Heart left ventricle (tissue), 16 donors: Measurements from ENCODE around the gene RIPK1. TPM values are rescaled to one million over a fixed set of nuclear protein-coding genes. Genes with fewer than 3 reads are reported as not detected.

Experiments
- ATAC-seq, 4 donors: fragments of 200-7000 bp; cut with Tn5 transposase; one replicate each; pipeline ENCODE4 v1.9.1; 2020 to 2022; ENCODE audit warnings: moderate library complexity in 4 of 4, mild to moderate bottlenecking in 3 of 4, moderate number of reproducible peaks in 1 of 4
- DNase-seq, 5 donors: peaks; one replicate each; pipeline ENCODE4 v3.0.0-alpha.2; 2020
- H3K27ac ChIP-seq, 12 donors: fragments of 200-600 bp; sonication (generic) in 4 of 12; one replicate each; pipeline versions ENCODE4 v1.5.0 to v1.8.0; 2016 to 2022; ENCODE audit warnings: mild to moderate bottlenecking in 2 of 12
- H3K27me3 ChIP-seq, 9 donors: fragments of 200-600 bp; sonication (generic) in 2 of 9; one replicate each; pipeline versions ENCODE4 v1.5.1 to v1.8.0; 2016 to 2022; ENCODE audit warnings: mild to moderate bottlenecking in 3 of 9
- H3K36me3 ChIP-seq, 9 donors: fragments of 200-600 bp; sonication (generic) in 2 of 9; one replicate each; pipeline versions ENCODE4 v1.5.0 to v1.8.0; 2018 to 2022; ENCODE audit warnings: mild to moderate bottlenecking in 2 of 9
- H3K4me1 ChIP-seq, 12 donors: fragments of 200-600 bp; sonication (generic) in 4 of 12; one replicate each; pipeline versions ENCODE4 v1.5.0 to v1.8.0; 2016 to 2022; ENCODE audit warnings: mild to moderate bottlenecking in 3 of 12
- H3K4me3 ChIP-seq, 12 donors: fragments of 200-600 bp; sonication (generic) in 4 of 12; one replicate each; pipeline versions ENCODE4 v1.5.0 to v1.8.0; 2017 to 2022; ENCODE audit warnings: mild to moderate bottlenecking in 9 of 12, moderate library complexity in 4 of 12
- H3K9me3 ChIP-seq, 12 donors: fragments of 200-600 bp; sonication (generic) in 4 of 12; one replicate each; pipeline versions ENCODE4 v1.5.0 to v1.8.0; 2016 to 2022; ENCODE audit warnings: mild to moderate bottlenecking in 1 of 12
- POLR2A ChIP-seq, 2 donors: fragments of 450-650 bp; IDR thresholded peaks; one replicate each; pipeline ENCODE4 v1.6.1; 2017; ENCODE audit warnings: antibody characterized with exemption in 2 of 2, mild to moderate bottlenecking in 2 of 2, moderate library complexity in 2 of 2
- WGBS, 4 donors: extraction: QIAGEN DNeasy Blood & Tissue Kit in 2 of 4; methylation state at CpG; one replicate each; pipeline versions ENCODE4 v1.1.5 to v1.1.7; 2013 to 2018; 5-methylcytosine and 5-hydroxymethylcytosine counted together
- intact Hi-C, 10 donors: fragments of 100-400 bp; cut with DNase I; formaldehyde crosslinking; loops; one replicate each; pipeline versions ENCODE4 v1.11.1 to v1.14.2; 2022
- polyA plus RNA-seq, 2 donors: library from polyadenylated mRNA; stranded (reverse); fragments of 200-250 nt; gene quantifications; one replicate each; pipeline ENCODE4 v1.2.3, GENCODE V29; 2013
- total RNA-seq, 9 donors: library from RNA; depleted of rRNA in 2 of 9; stranded (reverse); fragments of >200 nt in 2 of 9; fragmentation: NEBNext Ultra II Directional in 3 of 9; extraction: Animal tissue kit (Norgen Biotek cat#: 25700) in 3 of 9; gene quantifications; one replicate each; pipeline versions ENCODE4 v1.1.0 to v1.2.4, GENCODE V29; 2016 to 2023
- TF ChIP-seq, protein P1 (sequence below), 12 donors: fragments of 200-600 bp; sonication (generic) in 4 of 12; IDR thresholded peaks; one replicate each; pipeline versions ENCODE4 v1.5.0 to v1.8.0; 2018 to 2022; ENCODE audit warnings: antibody characterized with exemption in 12 of 12, mild to moderate bottlenecking in 5 of 12
- donor health status: ischemic (EF 13 %, LVEDD 7.1; RV severe dilation, severe dysfunction).
- donor health status: healthy with polysubstance abuse.
- donor health status: DM: no; HTN: yes; CAD: no.
- donor health status: DM: no; HTN: no; CAD: no.
- donor health status: ischemic (EF 25% LVEDD 6.9; RV normal size, moderate dysfunction).
- donor health status: ischemic (EF 25% LVEDD 5.7; RV mildly dilated, moderate dysfunction).
- donor health status: healthy.
- donor health status: DM: yes; HTN: yes; CAD: no.
- donor health status: ischemic (EF 35%, LVEDD 5.7; RV mildly dilated, moderate dysfunction).
- donor health status: nonischemic (EF 11% LVEDD 7.7; RV severe dilation, severe dysfunction).
- donor health status: DM: yes; HTN: yes; CAD: no.
- donor health status: PGD.
- donor health status: ischemic (EF 29% LVEDD 5.4; RV normal size, mild dysfunction).
- donor health status: nonischemic (EF 23%, LVEDD 6.1; RV moderate dilation, normal function).

The RIPK1 gene
- total and polyA plus RNA-seq, 11 donors: 5.3 to 16.3 (median 7.1) TPM

DNA sequence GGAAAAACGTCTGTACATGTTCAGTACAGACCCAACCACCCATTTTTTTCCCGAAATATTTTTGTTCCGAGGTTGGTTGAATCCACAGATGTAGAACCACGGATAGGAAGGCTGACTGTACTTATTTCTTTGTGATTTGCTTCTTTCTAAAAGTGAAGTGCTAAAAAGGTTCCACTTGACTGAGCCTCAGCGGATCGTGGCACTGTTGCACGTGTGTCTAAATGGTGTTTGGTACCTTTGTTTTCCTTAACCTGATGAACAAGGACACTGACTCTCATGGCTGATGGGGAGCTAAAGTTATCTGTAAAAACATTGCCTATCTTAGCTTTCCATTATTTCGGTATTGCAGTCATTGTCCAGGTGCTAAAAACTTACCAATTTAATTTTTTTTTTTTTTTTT is 56.4 kb downstream of the RIPK1 start:
- TF ChIP-seq POLR2A (IDR thresholded peaks at IDR 0.05): no peak
- TF ChIP-seq, protein P1, sequence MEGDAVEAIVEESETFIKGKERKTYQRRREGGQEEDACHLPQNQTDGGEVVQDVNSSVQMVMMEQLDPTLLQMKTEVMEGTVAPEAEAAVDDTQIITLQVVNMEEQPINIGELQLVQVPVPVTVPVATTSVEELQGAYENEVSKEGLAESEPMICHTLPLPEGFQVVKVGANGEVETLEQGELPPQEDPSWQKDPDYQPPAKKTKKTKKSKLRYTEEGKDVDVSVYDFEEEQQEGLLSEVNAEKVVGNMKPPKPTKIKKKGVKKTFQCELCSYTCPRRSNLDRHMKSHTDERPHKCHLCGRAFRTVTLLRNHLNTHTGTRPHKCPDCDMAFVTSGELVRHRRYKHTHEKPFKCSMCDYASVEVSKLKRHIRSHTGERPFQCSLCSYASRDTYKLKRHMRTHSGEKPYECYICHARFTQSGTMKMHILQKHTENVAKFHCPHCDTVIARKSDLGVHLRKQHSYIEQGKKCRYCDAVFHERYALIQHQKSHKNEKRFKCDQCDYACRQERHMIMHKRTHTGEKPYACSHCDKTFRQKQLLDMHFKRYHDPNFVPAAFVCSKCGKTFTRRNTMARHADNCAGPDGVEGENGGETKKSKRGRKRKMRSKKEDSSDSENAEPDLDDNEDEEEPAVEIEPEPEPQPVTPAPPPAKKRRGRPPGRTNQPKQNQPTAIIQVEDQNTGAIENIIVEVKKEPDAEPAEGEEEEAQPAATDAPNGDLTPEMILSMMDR (IDR thresholded peaks at IDR 0.05): no peak
- Histone ChIP-seq H3K36me3 (peaks cover 0 to 14% (median 8%) of the 10 kb centered on the region in 9 donors), H3K9me3 (no peaks in the 10 kb centered on the region), H3K4me3 (no peak overlapping the region), H3K27ac (no peak overlapping the region), H3K4me1 (peaks cover 0 to 22% (median under 1%) of the 10 kb centered on the region in 12 donors), H3K27me3 (no peaks in the 10 kb centered on the region)
- ATAC-seq (no peak), DNase-seq (no peak)
- 81 to 89% (median 85%) methylated on average over 8 of the region's 8 CpGs for WGBS, 4 donors
- intact Hi-C loops: loop anchor here in 6 of 10 donors (5.0 to 10.0 kb wide), 4 partner anchors 33 to 610 kb away; partner anchors contain the start of gene TUBB2A (in 1 of the 6)

DNA sequence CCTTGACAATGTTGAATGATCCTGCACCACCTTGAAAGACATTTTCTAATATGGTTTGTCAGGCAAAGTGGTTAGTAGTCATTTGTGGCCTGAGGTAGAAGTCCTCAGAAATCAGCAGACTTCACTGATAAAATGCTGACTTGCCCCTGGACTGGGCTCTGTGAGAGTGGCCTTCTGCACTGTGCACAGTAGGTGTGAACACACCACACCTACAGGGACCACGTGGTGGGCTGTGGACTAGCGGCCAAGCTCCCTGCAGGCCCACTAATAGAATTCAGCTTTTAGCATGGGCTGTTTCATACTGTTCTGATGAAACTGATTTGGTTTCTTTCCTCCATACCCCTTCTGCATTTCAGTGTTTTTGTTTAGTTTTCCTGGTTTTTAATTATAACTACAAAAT is 57.5 kb downstream of the RIPK1 start:
- Histone ChIP-seq H3K9me3 (no peaks in the 10 kb centered on the region), H3K4me1 (peaks cover 0 to 19% (median 0%) of the 10 kb centered on the region in 12 donors), H3K36me3 (peaks cover 0 to 25% (median 13%) of the 10 kb centered on the region in 9 donors), H3K4me3 (no peak overlapping the region), H3K27ac (peak overlapping the region in 1 of 12 donors; percentile 25), H3K27me3 (no peaks in the 10 kb centered on the region)
- ATAC-seq: no peak
- DNase-seq: no peak
- TF ChIP-seq, protein P1 (IDR thresholded peaks at IDR 0.05): no peak
- intact Hi-C loops: loop anchor here (1.0 to 10.0 kb wide), 8 partner anchors 31 to 609 kb away; partner anchors contain the start of gene TUBB2A (in 1 of the 10)
- 32 to 39% (median 36%) methylated on average over 2 of the region's 2 CpGs for WGBS, 4 donors

DNA sequence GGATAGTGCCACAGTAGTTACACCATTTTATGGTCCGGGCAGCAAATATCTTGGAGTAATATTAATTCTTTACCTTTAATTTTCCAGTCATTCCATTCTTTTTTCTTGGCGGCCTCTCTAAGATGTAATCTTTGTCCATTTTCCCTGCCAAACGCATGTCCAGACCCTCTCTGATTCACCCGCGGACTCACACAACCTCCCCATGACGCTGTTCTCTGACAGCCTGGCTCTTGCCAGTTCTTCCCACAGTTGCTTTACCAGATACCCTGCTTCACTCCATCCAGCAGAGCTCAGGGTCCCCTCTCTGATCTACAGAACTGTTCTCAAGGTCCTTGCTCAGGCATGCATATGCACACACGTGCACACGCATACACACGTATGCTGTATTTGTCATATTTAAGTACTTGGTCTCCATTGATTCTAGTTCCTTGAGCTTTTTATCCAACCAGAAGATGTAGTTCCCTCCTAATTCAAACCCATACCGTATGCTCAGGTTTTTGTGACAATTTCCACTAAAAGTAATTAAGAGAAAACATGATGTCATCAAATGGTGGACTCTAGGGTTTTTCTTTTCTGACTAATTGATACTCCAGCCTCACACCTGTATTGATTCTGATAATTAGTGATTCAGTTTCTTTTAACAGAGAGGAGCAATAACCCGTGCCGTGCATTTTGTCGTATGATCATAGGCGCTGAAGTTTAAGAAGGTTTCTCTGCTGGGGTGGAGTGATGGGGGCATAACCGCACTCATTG is 60.2 kb downstream of the RIPK1 start:
- intact Hi-C loops: loop anchor here in 5 of 10 donors (2.0 to 10.0 kb wide), 4 partner anchors 34 to 606 kb away; no protein-coding TSS in a partner anchor
- Histone ChIP-seq H3K4me1 (peaks cover 0 to 19% (median 0%) of the 10 kb centered on the region in 12 donors), H3K27me3 (no peaks in the 10 kb centered on the region), H3K27ac (no peak overlapping the region), H3K36me3 (peaks cover 0 to 48% (median 19%) of the 10 kb centered on the region in 9 donors), H3K4me3 (peak overlapping the region in 3 of 12 donors; percentile 4 to 47 (median 43)), H3K9me3 (no peaks in the 10 kb centered on the region)
- DNase-seq (no peak), ATAC-seq (no peak)
- 82 to 90% (median 89%) methylated on average over 15 of the region's 15 CpGs for WGBS, 4 donors
- TF ChIP-seq POLR2A (IDR thresholded peaks at IDR 0.05): no peak
- TF ChIP-seq, protein P1 (IDR thresholded peaks at IDR 0.05): no peak

DNA sequence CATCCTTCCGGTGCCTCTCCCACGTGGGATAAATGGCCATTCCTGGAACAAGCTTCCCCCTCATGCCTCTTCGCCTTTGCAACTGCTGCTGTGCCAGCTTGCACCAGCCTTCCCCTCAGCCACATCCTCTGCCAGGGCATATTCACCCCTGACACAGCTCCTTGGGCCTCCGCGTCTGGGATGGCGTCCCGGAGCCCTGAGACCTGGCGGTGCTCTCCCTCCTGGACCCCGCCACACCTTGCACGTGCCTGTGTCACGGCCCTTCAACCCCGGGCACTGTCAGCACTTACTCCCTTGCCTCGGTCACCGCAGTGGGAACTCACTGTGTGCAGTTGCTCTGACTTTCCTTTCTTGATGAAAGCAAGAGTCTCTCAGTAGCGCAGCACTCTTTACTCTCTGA is 63.4 kb downstream of the RIPK1 start:
- Histone ChIP-seq H3K36me3 (peaks cover 0 to 69% (median 32%) of the 10 kb centered on the region in 9 donors), H3K4me1 (peaks cover 0 to 16% (median 0%) of the 10 kb centered on the region in 12 donors), H3K27me3 (no peaks in the 10 kb centered on the region), H3K9me3 (no peaks in the 10 kb centered on the region), H3K4me3 (no peak overlapping the region), H3K27ac (no peak overlapping the region)
- ATAC-seq: no peak
- 92 to 94% (median 93%) methylated on average over 15 of the region's 15 CpGs for WGBS, 4 donors
- intact Hi-C loops: loop anchor here in 1 of 10 donors (5.0 kb wide), 1 partner anchor 606 kb away; no protein-coding TSS in a partner anchor
- TF ChIP-seq, protein P1 (IDR thresholded peaks at IDR 0.05): no peak
- no peak for TF ChIP-seq POLR2A (IDR thresholded peaks at IDR 0.05)
- DNase-seq: no peak
